Measurements from ENCODE around the gene C1QL4.
"Not testable (repeated sequence)": the region's sequence is repeated elsewhere in the genome, so short reads cannot be mapped to it uniquely, and the experiment has no call there.

Gene C1QL4

DNA sequence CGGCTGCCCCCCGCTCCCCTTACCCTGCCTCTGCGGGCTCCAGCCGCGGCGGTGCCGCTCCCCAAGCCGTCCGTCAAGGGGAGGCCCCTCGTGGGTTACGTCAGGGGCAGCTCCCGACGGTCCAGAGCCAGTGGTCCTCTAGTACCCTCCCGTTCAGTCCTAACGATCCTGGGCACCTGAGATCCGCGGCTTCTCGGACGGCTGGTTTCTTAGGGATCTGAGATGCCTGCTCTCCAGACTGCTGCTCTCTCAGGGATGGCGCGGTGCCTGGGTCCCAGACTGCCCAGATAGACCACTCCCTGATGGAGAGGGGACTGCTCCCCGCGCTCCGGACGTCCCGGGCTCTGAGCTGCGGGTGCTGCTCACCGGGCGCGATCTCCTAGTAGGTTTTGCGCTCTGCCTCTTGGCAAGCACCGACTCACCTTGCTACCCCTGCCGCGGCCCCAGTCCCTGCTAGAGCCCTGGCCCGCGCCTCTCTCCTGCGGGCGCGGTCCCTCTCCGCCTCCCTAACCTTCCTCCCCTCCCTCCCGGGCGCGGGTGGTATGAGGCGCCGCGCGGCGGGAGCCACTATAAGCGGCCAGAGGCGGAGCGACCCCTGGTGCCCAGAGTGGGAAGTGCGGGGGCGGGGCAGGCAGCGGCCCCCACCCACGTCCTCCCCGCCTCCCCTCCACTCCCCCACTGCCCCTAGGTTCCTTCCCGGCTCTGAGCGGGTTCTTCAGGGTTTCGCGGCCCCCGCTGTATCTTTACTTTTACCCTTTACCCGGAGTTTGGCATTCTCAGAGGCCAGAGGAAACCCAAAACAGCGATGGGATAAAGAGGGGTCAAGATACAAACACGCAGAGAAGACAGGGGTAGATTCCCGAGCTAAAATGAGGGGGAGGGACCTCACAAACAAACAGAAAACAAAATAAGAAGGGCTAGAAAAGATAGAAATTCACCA lies at the start of gene C1QL4:
Gene C1QL4 (minus strand): TSS at position 544 of the 940 bp plus-strand sequence. CDS start 711 bp downstream, outside the sequence.
- DNase-seq (ENCODE audit: low spot score): peak; percentile 94

- DNase-seq (ENCODE audit: low spot score): not testable (repeated sequence)
Observed at GRCh38 chr12:49380184-49380583, 43.2 kb upstream of the C1QL4 start.

DNA sequence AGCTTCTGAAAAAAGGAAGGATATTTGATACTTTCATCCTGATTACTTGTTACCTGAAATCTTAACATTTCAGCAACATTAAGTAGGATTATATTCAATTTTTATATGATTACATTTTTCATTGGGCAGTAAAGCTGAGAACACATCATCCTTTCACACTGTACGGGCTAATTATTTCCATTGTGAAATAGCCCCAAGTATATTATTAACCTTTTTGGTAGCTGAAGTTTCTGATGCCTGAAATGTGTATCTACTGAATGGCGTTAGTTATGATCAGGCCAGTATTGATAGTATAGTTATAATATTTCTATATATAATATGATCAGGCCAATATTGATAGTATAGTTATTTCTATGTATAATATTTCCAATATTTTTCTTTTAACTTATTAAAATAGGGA lies 40.4 kb upstream of the C1QL4 start:
- DNase-seq (ENCODE audit: low spot score): no peak

DNA sequence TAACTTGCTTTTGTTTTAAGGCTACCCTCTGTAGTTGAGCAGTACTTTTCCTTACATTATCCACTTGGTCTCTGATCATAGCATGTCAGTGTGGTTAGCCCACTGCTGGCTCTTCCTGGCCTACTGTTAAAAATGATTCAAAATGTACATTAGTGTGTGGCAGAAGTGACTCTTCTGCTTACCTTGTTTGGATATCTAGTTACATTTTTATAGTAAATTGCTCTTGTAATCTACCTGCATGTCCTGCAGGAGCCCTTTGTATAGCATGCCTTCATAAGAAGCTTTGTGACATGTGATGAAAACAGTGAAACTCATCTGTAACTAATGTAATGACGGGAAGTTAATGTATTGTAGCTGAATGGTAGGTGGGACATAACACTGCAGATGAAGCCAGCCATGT lies 38.4 kb upstream of the C1QL4 start:
- no peak for DNase-seq (ENCODE audit: low spot score)

DNA sequence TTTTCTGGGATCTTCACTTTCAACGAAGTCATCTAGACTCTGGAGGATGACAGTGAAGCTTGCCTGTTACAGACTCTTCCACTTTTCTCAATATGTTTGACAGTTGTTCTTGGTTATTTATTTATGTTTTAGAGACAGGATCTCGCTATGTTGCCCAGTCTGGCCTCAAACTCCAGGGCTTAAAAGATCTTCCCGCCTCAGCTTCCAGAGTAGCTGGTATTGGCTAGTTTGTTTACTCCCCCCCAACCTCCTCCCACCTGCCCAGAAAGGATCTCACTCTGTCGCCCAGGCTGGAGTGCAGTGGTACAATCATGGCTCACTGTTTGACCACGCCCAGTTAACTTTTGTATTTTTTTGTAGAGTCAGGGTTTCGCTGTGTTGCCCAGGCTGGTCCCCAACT lies 33.6 kb upstream of the C1QL4 start:
- DNase-seq (ENCODE audit: low spot score): no peak

GRCh38 chr12:49369411-49370145 lies 32.6 kb upstream of the C1QL4 start:
- peak; percentile 76 for DNase-seq (ENCODE audit: low spot score)

GRCh38 chr12:49368240-49368600 lies 31.2 kb upstream of the C1QL4 start:
- DNase-seq (ENCODE audit: low spot score): no peak

- peak; percentile 40 for DNase-seq (ENCODE audit: low spot score)
Observed at GRCh38 chr12:49367381-49368239, 30.6 kb upstream of the C1QL4 start, which contains the start of gene SPATS2. Gene SPATS2, plus strand, starts transcription at chr12:49367462. Its CDS starts 93,551 bp downstream, at chr12:49461013.

GRCh38 chr12:49366652-49367380 lies 29.8 kb upstream of the C1QL4 start:
- DNase-seq (ENCODE audit: low spot score): peak; percentile 97

DNA sequence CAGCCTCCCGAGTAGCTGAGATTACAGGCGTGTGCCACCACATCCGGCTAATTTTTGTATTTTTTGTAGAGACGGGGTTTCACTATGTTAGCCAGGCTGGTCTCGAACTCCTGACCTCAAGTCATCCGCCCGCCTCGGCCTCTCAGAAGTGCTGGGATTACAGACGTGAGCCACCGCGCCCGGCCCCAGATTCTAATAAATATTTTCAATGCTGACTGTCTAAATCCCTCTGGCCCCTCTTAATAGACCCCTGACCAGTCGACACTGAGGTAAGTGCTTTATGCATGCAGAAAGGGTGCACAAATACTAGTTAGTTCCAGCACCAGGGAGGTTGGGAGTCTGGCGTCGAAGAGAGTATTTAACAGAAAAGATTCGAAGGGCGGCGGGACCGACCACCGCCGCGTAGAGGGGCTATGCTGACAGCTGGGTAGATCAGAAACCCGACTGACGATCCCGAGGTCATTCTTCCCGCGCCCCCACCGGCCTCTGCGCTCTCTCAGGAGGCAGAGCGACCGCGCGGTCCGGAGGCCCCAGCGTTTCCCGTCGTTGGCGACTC lies 29.2 kb upstream of the C1QL4 start:
- no peak for DNase-seq (ENCODE audit: low spot score)

DNA sequence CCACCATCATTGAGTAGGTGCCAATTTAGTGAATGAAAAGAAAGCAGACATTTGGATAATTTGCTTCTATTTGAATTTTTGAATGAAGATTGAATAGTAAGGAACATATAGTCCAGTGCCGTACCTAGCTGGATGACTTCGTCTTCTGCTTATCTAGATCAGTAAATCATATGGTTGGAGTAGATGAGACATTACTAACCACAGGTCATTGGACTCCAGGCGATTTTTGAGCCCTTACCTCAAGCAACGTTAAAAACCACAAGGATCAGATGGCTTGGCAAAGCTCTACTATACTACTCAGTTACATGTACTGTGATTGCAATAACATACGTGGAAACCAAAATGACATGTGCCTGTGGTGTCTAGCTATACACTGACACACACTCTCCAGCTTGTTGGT lies 28.6 kb upstream of the C1QL4 start:
- DNase-seq (ENCODE audit: low spot score): no peak

DNA sequence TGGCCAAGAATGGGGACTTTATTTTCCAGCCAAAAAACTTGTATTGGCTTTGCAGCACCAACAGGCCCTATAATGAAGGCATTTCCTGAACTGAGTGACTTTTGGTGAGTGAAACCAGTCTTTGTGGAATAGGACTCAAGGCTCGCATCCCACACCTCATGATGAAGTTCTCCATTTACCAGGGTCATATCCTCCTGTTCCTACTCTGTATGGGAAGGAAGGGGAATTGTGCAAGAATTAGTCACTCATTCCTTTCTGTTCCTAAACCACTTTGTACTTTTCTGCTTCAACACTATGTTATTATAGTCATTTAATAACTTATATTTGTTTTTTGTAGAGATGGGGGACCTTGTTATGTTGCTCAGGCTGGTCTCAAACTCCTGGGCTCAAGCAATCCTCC lies 28.0 kb upstream of the C1QL4 start:
- DNase-seq (ENCODE audit: low spot score): peak; percentile 68

- no peak for DNase-seq (ENCODE audit: low spot score)
Observed at GRCh38 chr12:49362077-49362476, 25.1 kb upstream of the C1QL4 start.

DNA sequence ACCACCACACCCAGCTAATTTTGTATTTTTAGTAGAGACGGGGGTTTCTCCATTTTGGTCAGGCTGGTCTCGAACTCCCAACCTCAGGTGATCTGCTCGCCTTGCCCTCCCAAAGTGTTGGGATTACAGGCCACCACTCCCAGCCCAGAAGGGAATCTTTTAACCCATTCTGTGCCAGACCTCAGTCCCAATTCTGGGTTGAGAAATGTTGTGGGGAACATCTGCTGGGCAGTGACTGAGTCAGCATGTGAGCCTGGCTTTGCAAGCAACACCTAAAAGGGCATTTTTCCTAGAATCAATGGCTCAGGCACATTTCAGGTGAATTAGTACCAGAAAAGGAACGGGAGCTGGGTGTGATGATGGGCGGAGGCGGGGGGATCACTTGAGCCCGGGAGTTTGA lies 22.7 kb upstream of the C1QL4 start:
- DNase-seq (ENCODE audit: low spot score): no peak

DNA sequence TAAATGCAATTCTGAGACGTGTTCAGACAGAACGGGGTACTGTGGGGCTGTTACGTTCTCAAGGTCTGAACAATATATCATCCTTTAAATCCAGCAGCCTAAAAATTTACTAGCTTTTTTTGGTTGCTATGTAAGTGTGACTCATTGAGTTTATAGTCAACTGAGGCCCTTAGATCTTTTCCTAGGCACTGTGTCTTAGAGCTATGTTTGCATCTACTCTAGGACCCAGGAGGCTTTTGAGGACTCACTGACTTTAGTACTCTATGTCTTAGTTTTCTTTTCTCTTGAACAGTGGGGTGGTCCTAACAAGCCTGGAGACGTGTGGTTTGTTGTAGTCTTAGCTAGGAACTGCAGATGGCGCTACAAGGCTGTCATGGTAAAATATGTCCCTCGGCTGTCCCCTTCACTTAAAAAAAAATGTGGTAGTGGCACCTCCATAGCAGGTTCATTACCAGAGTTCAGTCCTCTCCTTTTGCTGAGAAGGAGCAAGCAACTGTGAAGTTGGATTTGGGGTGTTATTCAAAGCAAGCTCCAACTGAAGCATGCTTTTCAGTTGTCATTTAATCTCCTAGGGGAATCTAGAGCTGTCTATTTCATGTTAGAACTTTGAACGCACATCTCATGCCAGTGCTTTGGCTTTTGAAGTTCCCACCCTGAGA lies 21.6 kb upstream of the C1QL4 start:
- DNase-seq (ENCODE audit: low spot score): peak; percentile 57

DNA sequence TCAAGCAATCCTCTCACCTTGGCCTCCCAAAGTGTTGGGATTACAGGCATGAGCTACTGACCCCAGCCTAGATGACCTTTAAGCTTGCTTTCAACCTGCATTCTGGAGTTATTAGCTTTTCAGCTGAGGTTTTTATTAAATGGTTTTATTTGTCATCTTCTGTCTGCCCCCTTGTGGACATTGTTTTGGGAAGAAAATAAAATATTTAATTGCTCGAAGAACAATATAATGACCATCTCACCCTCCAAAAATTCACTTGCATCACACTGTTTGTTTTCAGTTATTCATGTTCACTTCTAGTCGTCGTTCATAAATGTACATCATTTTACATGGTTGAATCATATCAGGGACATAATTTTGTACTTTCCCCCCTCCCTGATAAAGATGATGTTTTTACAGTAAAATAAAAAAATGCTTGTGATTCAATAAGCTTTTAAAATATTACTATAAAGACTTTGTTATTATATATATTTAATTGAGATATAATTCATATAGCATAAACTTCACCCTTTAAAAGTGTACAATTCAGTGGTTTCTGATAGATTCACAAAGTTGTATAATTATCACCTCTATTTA lies 20.2 kb upstream of the C1QL4 start:
- peak; percentile 63 for DNase-seq (ENCODE audit: low spot score)

GRCh38 chr12:49355913-49356312 lies 18.9 kb upstream of the C1QL4 start:
- DNase-seq (ENCODE audit: low spot score): no peak

- DNase-seq (ENCODE audit: low spot score): no peak
Observed at GRCh38 chr12:49352351-49352750, 15.4 kb upstream of the C1QL4 start.

- DNase-seq (ENCODE audit: low spot score): no peak
Observed at GRCh38 chr12:49349266-49349665, 12.3 kb upstream of the C1QL4 start.

- DNase-seq (ENCODE audit: low spot score): peak; percentile 0
Observed at GRCh38 chr12:49348781-49349180, 11.8 kb upstream of the C1QL4 start.

All from GM03348 (cell line).